Occipital lobe (tissue), 3 donors: ENCODE data around the gene ZNF148. TPM values are rescaled to one million over a fixed set of nuclear protein-coding genes. Genes with fewer than 3 reads are reported as not detected.

Experiments
- DNase-seq: peaks from one replicate; lab custom pipeline; 2025; lab: John Stamatoyannopoulos, UW
- small RNA-seq: library from RNA; depleted of rRNA; stranded (forward); fragments of <200 nt; gene quantifications from one replicate; pipeline ENCODE3, GENCODE V24; 2014
- total RNA-seq: library from RNA; depleted of rRNA; stranded (reverse); fragments of >200 nt; gene quantifications from one replicate; pipeline ENCODE4 v1.2.3, GENCODE V29; 2014

The ZNF148 gene
- total RNA-seq, 1 donor from 2014 or later, result 111 TPM

DNA sequence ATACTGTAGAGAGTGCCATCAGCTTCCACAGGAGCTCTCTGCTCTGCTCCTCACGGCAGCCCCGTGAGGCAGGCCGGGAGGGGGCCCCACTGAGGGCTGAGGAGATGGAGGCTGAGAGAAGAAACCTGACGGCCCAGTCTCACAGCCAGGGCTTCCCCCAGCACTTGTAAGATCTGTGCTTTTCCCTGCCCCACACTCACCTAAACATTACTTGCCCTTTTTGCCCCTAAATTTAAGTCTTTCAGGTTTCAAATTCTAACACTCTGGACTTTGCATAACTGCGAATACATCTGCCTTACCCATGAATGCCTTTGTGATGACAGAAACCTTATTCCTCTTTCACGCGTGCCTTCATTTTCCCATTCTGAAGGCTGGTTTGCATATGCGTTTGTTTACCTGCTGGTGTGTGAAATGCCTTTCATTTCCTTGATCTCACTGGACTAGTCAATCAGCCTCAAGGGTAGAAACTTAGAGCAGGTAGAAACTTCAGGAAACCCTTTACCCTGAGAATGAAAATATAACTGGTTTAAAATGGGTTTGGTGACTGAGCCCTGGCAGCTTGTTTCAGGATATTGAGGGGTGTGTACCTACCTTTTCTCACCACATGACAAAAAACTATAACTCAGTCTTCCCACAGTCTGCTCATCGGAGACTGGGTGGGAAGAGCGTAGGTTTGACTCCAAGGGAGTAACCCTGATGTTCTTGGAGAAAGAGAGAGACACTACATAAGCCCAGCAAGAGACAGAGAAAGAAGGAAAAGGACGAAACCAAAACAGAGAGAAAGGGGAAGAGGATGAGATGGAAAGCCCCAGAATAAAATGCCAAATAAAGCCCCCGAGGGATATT, 182.7 kb downstream of the ZNF148 start:
- no peak for DNase-seq

DNA sequence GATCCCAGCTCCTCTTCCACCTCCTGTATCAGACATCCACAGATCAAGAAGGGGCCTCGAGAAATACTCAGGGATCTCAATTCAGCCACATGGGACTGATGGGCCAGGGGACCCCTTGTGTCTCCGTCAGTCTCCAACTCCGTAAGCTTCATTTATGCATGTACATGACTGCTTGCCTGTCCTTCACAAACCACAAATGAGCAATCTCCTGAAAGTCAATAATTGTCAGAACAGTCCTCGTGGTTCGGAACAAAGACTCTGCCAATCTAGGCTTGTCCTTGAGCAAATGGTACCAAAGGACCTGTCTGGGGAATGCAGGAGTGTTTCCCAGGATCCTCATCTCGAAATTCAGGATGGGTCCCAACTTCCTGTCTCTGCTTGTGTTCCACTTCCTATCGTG, 183.4 kb downstream of the ZNF148 start:
- DNase-seq, result no peak

DNA sequence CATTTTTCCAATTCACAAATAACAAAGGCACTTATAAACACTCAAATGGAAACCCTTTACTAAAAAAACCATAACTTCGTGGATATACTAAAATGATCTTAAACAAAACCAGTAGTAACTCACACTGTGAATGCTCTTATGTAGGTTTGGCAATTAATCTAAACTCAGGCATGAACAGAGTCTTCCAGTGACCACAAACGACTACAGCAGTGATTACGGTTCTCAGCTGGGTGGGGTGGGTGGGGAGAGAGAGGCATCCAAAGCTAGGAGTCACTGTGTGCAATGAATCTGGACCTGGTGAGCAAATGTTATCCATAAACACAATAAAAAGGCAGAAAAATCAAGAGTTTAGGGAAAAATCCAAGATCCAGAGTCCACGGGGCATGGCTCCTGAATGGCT, 183.9 kb downstream of the ZNF148 start:
- no peak for DNase-seq

- DNase-seq, result no peak
Measured at GRCh38 chr3:125190786-125191185, 184.3 kb downstream of the ZNF148 start.

- no peak for DNase-seq
Measured at GRCh38 chr3:125189378-125190165, 185.6 kb downstream of the ZNF148 start.

DNA sequence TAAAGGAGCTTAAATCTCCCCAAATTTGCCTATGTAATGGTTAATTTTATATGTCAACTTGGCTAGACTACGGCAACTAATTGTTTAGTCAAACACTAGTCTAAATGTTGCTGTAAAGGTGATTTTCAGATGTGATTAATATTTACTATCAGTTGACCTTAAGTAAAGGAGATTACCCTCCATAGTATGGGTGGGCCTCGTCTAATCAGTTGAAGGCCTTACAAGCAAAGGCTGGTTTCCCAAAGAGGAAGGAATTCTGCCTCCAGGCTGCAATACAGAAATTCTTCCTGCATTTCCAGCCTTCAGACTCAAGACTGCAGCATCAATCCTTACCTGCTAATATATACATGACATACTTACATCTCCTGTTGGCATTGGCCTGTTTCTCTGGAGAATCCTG, 186.2 kb downstream of the ZNF148 start:
- DNase-seq, result no peak

DNA sequence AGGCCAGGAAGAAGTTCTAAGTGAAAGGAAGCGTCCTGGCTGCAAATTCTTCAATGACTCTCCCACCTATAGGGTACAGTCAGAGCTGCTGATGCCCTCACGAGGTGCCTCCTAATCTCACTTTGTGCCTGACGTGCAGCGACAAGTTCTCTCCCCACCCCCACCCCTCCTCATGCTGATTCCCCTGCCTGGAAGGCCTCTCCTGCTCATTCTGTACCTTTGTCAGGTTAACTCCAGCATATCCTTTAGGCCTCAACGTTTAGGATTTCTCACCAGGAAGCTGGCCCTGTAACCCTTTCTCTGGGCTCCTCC, 187.6 kb downstream of the ZNF148 start:
- DNase-seq, result no peak

- DNase-seq, result no peak
Measured at GRCh38 chr3:125186800-125187598, 188.1 kb downstream of the ZNF148 start.

DNA sequence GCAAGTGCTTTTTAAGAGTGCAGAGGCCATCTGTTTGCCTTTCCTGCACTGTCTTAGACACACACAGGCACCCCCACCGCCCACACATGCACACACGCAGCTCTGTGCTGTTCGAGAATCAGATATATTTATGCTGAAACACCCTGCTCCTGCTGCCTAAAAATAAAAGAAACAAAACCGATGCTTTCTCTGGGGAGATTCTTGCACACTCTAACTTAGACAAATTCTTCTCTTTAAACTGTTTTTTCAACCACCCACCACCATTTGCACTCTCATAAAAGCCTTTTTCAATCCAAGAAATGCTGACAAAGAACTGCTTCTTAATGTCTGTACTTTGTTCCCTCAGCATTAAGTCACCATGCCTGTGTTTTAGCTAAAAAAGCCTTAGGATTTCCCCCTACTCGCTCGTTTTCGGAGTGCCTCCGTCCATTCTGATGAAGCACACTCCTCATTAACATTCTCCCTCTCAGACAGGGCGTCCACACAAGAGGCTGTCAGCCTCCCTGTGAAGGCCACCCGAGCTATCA, 188.8 kb downstream of the ZNF148 start:
- peak; percentile 49 for DNase-seq

- DNase-seq, result no peak
Measured at GRCh38 chr3:125185805-125186204, 189.3 kb downstream of the ZNF148 start.

DNA sequence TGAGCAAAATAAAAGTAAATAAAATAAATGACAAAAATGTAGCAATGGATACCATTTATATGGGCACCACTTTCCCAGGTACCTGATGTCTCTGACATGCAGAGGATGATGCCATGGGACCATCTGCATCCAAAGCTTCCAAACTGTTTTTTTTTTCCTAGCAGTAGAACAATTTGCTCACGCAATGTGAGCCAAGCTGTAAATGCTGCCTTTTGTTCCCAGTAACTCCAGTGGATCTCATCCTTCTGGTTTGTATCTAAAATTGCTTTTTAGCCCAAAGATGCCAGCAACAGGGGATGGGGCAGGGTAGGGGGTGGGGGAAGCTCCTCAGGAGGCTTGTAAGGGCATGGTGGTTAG, 195.3 kb downstream of the ZNF148 start:
- DNase-seq, result no peak

GRCh38 chr3:125179143-125179883, 195.8 kb downstream of the ZNF148 start:
- DNase-seq, result no peak

- no peak for DNase-seq
Measured at GRCh38 chr3:125177746-125178145, 197.4 kb downstream of the ZNF148 start.

Small RNA genes within 50 kb of the gene (small RNA-seq; reads per million reads assigned to genes)
- not detected for gene RNU6-232P

Other genes starting within 250 kb of the ZNF148 start
- gene SLC12A8, start 162.6 kb downstream of the ZNF148 start, total RNA-seq, result 2.7 TPM
- 88.7 TPM for gene SNX4, start 144.9 kb upstream of the ZNF148 start, total RNA-seq
- gene OSBPL11, start 220.2 kb upstream of the ZNF148 start, total RNA-seq, result 26.8 TPM